Gastrocnemius medialis (tissue), 4 donors: ENCODE results near the gene LMTK3.

ENCODE experiments used
- POLR2A ChIP-seq, 2 donors: fragments of 450-650 bp; IDR thresholded peaks; one replicate each; pipeline ENCODE4 v1.6.1; 2017; ENCODE audit warnings: antibody characterized with exemption in 2 of 2, mild to moderate bottlenecking in 2 of 2, moderate library complexity in 2 of 2
- TF ChIP-seq, protein P1 (sequence below), 5 experiments: fragments of 450-650 bp in 3 of 5; fragments of 200-600 bp in 2 of 5; sonication (generic) in 2 of 5; IDR thresholded peaks in 4 of 5; conservative IDR thresholded peaks in 1 of 5; 1 replicate in 4 of 5; 2 replicates in 1 of 5; pipeline ENCODE4 v1.5.1; 2016 to 2019; ENCODE audit warnings: antibody characterized with exemption in 5 of 5, mild to moderate bottlenecking in 3 of 5, moderate library complexity in 3 of 5

DNA sequence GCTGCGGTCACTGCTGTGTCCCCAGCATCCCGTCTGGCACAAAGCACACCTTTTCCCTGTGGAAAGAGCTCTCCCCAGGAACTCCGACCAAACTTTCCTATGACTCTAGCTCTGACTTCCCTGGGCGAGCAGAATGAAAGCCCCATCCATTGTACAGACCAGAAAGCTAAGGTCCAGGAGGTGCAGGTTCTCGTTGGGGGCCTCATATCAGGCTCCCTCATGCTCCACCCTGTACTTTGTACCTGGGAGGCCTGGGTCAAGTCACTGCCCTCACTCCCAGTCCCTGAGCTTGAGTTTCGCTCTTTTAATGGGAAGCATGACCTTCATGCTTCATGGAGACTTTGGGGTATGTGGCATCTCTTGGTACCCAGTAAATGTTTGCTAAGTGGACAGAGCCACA lies 24.1 kb downstream of the LMTK3 start:
- TF ChIP-seq, protein P1, sequence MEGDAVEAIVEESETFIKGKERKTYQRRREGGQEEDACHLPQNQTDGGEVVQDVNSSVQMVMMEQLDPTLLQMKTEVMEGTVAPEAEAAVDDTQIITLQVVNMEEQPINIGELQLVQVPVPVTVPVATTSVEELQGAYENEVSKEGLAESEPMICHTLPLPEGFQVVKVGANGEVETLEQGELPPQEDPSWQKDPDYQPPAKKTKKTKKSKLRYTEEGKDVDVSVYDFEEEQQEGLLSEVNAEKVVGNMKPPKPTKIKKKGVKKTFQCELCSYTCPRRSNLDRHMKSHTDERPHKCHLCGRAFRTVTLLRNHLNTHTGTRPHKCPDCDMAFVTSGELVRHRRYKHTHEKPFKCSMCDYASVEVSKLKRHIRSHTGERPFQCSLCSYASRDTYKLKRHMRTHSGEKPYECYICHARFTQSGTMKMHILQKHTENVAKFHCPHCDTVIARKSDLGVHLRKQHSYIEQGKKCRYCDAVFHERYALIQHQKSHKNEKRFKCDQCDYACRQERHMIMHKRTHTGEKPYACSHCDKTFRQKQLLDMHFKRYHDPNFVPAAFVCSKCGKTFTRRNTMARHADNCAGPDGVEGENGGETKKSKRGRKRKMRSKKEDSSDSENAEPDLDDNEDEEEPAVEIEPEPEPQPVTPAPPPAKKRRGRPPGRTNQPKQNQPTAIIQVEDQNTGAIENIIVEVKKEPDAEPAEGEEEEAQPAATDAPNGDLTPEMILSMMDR (IDR thresholded peaks at IDR 0.05 in 4 of 5, conservative IDR thresholded peaks at IDR 0.05 in 1 of 5) = no peak
- no peak for TF ChIP-seq POLR2A (IDR thresholded peaks at IDR 0.05)
